AG08395 (cell line): Measurements from ENCODE around the gene TMSB4Y.

Experiments used
- DNase-seq: peaks from one replicate; pipeline ENCODE4 v3.0.0; 2012; ENCODE audit warnings: mixed read lengths, low spot score

TMSB4Y gene

GRCh38 chrY:13703568-13703968, at the start of gene TMSB4Y:
Gene TMSB4Y (plus strand): TSS chrY:13703899.
- no peak for DNase-seq

- no peak for DNase-seq
Observed at GRCh38 chrY:13664162-13664561, 39.5 kb upstream of the TMSB4Y start.

DNA sequence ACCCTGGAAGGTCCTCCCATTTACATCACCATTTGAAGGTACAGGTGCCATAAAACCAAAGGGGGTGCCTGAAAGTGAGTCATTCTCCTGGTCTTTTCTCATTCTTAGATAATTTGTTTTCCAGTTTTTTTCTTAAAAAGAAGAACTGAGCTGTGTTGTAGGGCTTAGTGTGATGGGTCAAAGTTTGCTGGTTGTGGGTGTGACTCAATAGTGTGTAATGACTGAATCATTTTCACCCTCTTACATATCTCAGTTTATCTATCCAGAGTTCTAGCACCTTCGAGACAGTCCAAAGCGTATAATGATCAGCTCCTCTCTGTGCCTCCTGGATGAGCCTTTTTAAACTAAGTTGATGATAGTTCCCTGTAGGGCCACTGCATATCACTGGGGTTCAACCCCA, 32.6 kb upstream of the TMSB4Y start:
- DNase-seq = no peak

DNA sequence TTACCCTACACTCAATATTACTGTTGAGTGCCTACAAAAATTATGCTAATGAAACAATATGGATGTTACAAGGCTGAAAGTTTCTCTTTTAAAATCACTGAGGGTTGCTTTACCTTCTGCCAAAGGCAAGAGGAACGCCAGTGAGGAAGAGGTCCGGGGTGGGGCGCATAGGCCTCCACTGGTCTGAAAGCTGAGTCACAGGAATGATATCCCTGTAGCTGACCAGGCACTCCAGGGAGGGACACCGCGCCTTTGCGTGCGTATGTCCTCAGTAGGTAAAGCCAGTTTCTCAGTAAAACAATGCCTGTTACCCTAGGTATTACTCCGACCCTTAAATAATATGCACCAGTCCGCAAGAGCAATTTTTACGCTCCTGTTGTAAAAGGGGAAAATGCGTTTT, 1.4 kb upstream of the TMSB4Y start:
- no peak for DNase-seq

GRCh38 chrY:13704121-13704930, 627 bp downstream of the TMSB4Y start:
- no peak for DNase-seq

GRCh38 chrY:13705197-13705596, 1.5 kb downstream of the TMSB4Y start:
- no peak for DNase-seq

- DNase-seq = no peak
Observed at GRCh38 chrY:13708038-13708437, 4.3 kb downstream of the TMSB4Y start.

GRCh38 chrY:13718996-13719395, 15.3 kb downstream of the TMSB4Y start:
- no peak for DNase-seq

GRCh38 chrY:13729517-13729916, 25.8 kb downstream of the TMSB4Y start:
- no peak for DNase-seq

DNA sequence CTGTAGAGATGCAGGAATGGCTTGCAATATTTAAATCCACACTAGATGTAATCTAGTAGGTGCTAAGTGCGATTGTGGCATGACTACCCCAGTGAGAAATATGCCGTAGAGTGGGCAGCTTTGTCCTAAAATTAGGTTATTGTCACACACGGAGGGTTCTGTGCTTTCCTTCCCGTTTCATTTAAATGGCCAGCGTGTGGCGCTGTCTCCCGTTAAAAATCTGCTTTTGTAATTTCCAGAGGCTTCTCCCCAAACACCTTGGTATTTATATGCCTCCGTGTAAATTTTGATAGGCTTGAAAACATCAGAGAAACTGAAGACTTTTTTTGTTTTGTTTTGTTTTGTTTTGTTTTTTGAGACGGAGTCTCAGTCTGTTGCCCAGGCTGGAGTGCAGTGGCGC, 34.9 kb downstream of the TMSB4Y start:
- DNase-seq = no peak

DNA sequence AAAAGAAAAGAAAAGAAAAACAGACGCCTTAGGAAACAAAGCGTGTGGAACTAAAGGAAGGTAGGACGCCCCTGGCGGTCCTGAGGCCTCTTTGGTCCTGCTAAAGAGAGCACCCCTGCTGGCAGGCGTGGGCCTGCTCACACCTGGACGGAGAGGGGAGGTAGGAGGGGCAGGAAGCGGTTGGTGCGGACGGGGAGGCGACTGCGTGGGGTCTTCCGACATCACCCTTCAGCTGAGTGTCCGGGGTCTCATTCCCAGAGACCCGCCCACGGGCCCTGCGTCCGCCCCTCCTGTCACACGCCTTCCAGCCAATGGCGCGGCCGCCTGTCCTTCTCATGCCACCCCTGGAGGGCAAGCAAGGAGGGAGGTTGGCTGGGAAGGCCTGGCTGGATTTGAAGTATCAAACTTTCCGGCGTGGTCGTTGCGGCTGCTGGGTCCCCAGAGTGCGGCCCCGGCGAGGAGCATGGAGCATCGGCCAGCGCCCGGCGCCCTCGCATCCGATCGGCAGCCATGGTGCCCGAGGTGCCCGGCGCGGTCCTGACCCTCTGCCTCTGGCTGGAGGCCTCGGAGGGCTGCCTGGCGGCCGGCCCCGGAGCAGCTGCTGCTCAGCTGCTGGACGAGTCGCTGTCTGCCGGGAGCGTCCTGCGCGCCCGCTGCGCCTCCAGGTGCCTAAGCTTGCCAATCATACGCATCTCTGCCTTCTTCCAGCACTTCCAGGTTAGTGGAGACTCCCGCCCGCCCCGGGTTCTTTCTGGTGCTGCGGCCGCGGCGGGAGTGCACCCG, 47.8 kb downstream of the TMSB4Y start:
- DNase-seq = no peak

- no peak for DNase-seq
Observed at GRCh38 chrY:13754661-13755060, 51.0 kb downstream of the TMSB4Y start.
